DLD1 (cell line): ENCODE results near the gene POLG2.

Experiments
- in situ Hi-C: cut with HindIII; loops from 2 replicates; pipeline ENCODE4 v1.10.0; 2017; ENCODE audit warnings: low sequenced_read_pairs

The POLG2 gene

DNA sequence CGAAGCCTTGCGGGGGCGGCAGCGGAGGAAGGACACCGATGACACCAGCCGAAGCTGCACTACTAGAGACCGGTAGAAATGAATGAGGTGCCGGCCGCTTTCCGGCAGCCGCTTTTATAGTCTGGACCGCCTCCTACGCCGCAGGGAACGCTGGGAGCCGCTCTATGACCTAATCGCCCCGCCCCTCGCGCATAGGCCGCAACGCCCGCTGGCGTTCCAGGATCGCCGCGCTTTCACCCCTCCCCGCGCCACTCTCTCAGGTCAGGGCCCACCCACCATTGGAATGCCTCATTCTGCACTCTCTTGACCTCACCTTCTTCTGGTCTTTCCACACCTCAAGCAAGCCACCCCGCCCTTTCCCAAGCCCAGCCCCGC is 9.3 kb upstream of the POLG2 start, which contains the start of gene DDX5:
Gene DDX5 (minus strand): TSS at position 89 of the 375 bp plus-strand sequence. CDS start 170 bp downstream, outside the sequence.
- in situ Hi-C loops: no loop called here

DNA sequence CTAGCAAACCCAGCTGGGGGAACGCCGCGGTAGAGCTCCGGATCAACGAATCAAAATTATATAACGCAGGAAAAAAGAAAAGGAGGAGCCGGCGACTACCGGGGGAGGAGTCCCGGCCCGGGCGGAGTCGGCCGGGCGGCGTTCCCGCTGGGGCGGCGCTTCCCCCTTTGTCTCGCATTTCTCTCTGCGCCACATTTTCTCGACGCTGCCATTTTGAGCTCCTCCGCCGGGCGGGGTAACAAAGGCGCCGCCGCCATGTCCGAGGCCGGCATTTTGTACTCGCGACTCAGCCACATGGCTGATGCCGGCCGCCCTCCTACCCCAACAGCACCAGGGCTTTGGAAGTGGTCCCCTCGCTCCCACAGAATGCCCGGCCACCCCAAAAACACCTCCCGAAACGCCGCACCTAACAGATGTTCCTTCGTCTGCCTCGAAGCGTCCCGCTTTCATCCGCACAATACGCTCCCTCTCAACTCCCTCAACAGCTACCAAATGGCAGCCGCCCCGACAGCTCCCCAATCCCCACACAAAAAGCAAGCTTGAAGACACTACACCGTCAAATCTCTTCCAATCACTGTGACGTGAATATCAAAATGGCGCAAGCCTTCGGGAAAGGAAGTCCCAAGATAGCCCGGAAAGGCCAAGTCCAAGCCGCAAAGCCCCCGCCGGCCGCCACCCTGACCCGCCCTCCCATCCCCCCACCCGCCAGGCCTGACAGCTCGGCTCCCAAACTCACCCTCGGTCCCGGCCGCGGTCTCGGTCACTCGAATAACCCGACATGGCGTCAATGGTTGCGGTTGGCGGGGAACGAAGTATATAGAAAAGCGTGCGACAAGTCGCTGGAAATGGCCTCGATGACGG is 8.7 kb upstream of the POLG2 start:
- in situ Hi-C loops: no loop called here

DNA sequence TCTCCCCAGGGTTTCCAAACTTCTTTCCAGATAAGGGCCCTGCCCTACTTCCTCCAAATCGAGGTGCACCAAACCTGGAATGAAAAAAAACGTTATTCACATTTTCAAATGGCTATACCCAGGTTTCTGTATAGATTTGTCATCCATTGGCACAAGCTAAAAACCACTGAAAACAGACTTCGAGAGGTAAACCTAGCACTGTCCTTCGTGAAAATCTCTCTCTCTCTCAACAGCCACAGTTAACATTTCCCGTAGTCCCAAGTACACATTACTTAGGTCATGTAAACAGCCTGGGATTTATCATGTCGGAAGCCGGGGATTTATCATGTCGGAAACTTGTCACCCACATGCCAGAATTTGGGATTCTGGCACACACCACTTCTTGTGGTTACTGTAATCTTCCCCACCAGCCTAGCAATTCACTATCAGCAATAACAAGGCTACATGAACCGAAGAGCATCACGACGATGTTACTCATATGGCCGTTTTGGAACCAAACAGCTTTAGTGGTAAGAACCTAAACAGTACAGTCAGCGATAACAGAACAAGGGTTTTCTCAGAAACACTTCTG is 8.0 kb upstream of the POLG2 start:
- in situ Hi-C loops: no loop called here

DNA sequence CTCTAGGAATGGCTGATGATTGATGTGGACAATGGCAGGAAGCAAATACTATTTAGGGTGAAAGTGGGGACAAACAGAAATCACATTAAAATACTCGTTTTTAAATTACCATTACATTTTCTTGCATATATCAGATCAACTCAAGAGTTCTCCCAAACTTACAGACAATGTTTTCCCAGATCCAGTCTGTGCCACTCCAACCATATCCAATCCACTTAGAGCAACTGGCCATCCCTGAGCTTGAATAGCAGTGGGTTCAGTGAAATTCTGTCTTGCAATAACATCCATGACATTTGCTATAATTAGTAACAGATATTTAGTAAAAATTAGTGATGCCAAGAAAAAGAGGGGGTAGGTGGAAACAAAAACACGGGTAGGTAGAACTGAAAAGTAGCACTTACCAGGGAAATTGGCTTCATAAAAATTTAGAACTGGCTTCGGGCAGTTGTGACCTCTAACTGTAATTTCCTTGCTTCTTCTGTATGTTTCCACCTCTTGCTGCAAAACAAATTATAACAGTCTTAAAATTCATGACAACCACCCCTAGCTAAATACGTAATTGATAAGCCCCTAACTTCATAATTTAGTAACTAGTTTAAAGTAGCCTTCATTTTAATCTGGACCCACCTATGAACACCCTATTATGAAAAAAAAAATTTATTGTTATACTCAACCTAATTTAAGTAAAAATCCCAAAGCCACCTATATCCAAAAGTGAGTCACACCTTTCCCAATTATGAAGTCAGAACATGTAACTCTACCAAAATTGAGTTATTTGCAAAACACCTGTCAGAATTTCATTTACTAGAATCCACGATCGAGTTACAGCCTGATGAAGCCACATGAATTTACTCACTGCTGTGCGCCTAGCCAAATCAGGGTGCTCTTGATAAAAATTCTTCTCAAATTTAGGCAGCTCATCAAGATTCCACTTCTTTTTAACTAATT is 7.2 kb upstream of the POLG2 start:
- in situ Hi-C loops: no loop called here

- in situ Hi-C loops: no loop called here
Measured at GRCh38 chr17:64503341-64503740, 6.5 kb upstream of the POLG2 start.

- in situ Hi-C loops: no loop called here
Measured at GRCh38 chr17:64502809-64503208, 6.0 kb upstream of the POLG2 start.

- in situ Hi-C loops: no loop called here
Measured at GRCh38 chr17:64502021-64502420, 5.2 kb upstream of the POLG2 start.

DNA sequence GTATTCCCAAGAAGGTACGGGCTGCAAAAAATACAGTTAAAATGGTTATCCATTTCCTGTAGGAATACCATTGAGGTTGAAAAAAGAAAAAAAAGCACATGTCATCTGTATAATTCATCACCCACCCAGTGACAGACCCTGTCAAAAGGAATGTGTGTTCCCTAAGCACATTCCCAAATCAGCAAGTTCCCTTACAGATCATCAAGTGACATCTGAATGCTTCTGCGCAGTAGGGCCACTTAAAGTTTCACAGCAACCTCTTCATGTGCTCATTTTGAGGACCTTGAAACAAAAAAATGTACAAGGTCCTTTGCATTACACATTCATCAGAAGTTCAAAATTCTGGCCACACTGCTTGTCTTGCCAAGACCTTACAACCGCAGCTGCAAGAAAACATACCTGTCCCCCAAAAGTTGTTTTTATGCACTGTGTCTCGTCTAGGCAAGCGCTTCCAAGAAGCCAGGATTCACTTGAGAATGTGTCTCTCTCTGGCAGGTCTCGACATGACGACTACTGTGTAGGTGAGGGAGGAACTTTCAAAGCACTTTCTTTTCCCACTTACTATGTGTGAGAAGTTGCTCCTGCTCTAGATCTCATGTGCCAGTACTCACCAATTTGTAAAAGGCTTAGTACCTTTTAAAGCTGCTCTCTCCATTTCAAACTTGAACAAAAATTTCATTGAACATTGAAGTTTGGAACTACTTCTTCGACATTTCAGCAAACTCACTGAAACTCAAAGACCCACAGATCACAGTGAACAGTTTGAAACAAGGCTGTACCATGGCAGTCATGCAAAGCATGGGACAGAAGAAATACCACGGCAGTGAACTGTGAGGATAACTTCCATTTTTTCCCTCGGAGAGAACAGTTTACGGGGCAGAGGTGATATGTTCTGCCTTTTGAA is 4.3 kb upstream of the POLG2 start:
- in situ Hi-C loops: no loop called here

DNA sequence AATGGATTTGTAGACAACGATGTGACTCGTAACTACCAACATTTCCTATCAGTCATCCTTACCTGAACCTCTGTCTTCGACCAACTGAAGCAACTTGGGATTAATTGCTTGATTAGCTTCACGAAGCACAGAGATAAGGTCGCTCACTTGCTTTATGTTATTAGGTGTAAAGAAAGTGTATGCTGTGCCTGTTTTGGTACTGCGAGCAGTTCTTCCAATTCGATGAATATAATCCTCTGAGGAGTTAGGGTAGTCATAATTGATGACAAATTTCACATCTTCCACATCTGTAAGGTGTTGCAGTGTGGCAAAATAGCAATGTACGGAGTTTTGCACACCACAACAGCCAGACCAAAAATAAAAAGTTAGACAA is 3.6 kb upstream of the POLG2 start:
- in situ Hi-C loops: no loop called here

- in situ Hi-C loops: loop anchor here (10.0 kb wide), 1 partner anchor 195 kb away; no protein-coding TSS in a partner anchor
Measured at GRCh38 chr17:64499805-64500486, 3.1 kb upstream of the POLG2 start.

- in situ Hi-C loops: loop anchor here (10.0 kb wide), 1 partner anchor 194 kb away; no protein-coding TSS in a partner anchor
Measured at GRCh38 chr17:64498308-64499203, 1.7 kb upstream of the POLG2 start.

DNA sequence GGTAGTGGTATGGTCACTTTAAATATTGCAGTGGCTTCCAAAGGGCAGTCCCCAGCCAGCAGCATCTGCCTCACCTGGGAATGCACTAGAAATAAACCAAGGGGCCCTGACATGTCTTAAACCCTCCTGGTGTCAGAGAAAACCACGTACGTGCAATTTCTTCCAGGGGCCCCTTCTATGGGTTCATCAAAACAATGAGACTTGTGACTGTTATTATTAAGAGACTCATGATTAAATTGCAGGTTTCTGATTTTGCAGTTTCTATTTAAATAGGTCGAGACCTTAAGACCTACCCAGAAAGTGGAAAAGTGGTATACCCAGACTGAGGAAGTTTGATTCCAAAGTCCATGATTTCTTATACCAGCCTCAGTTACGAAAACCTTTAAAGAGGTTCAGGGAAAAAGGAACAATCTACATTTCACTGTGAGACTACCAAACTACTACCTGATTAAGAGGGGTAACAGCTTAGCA is 746 bp upstream of the POLG2 start:
- in situ Hi-C loops: loop anchor here (10.0 kb wide), 1 partner anchor 193 kb away; no protein-coding TSS in a partner anchor

- in situ Hi-C loops: loop anchor here (10.0 kb wide), 1 partner anchor 192 kb away; no protein-coding TSS in a partner anchor
Measured at GRCh38 chr17:64496348-64496785, 487 bp downstream of the POLG2 start.

DNA sequence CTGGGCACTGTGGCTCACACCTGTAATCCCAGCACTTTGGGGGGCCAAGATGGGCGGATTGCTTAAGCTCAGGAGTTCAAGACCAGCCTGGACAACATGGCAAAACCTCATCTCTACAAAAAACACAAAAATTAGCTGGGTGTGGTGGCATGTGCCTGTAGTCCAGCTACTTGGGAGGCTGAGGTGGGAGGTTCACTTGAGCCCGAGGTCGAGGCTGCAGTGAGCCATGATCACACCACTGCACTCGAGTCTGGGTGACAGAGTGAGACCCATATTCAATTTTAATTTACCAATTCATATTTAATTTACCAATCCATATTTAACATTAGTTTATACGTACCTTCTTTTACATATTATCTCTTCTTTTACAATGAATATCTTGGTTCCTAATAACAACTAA is 1.6 kb downstream of the POLG2 start:
- in situ Hi-C loops: loop anchor here (10.0 kb wide), 1 partner anchor 190 kb away; no protein-coding TSS in a partner anchor

- in situ Hi-C loops: loop anchor here (10.0 kb wide), 1 partner anchor 189 kb away; no protein-coding TSS in a partner anchor
Measured at GRCh38 chr17:64494121-64494520, 2.7 kb downstream of the POLG2 start.

GRCh38 chr17:64492481-64493109 is 4.3 kb downstream of the POLG2 start:
- in situ Hi-C loops: loop anchor here (10.0 kb wide), 1 partner anchor 188 kb away; no protein-coding TSS in a partner anchor

GRCh38 chr17:64491994-64492393 is 4.9 kb downstream of the POLG2 start:
- in situ Hi-C loops: loop anchor here (10.0 kb wide), 1 partner anchor 187 kb away; no protein-coding TSS in a partner anchor
